ENCODE measurements around the gene CFAP92. TPM values are rescaled to one million over a fixed set of nuclear protein-coding genes. Genes with fewer than 3 reads are reported as not detected.

Gene CFAP92
- total RNA-seq, 2 experiments from 2014 or later: 0.19 to 0.45 TPM

GRCh38 chr3:129034642-129035041 lies 40.8 kb upstream of the CFAP92 start:
- H3K27me3 Mint-ChIP-seq: peaks cover under 1% of the 10 kb centered on the region
- H3K4me1 Mint-ChIP-seq (ENCODE audit: low read depth): peaks cover 16% of the 10 kb centered on the region
- H3K4me1 ChIP-seq (ENCODE audit: insufficient read depth, low read length): peaks cover 22% of the 10 kb centered on the region
- no peaks in the 10 kb centered on the region for H3K36me3 ChIP-seq (ENCODE audit: insufficient read depth, low read length)
- no peak overlapping the region for H3K4me3 ChIP-seq (ENCODE audit: low read length)
- POLR2A ChIA-PET: no interaction called here
- TF ChIP-seq CTCF (IDR thresholded peaks at IDR 0.05): no peak
- H3K9me3 Mint-ChIP-seq: no peaks in the 10 kb centered on the region
- no peak overlapping the region for H3K27ac ChIP-seq (ENCODE audit: low read depth in 1 of 2, low read length in 2 of 2)
- intact Hi-C loops (cut with DNase I, micrococcal nuclease): no loop called here
- H3K36me3 Mint-ChIP-seq (ENCODE audit: low read depth): no peaks in the 10 kb centered on the region
- DNase-seq (no peak), ATAC-seq (ENCODE audit: poor library complexity) (peak; percentile 68)
- peaks cover 0 to 6% of the 10 kb centered on the region in 2 experiments for H3K27me3 ChIP-seq (ENCODE audit: control insufficient read depth in 1 of 2, insufficient read depth in 2 of 2, low read length in 2 of 2)
- H3K9me3 ChIP-seq (ENCODE audit: control insufficient read depth in 1 of 2, insufficient read depth in 1 of 2, low read length in 2 of 2): no peaks in the 10 kb centered on the region
- no peak overlapping the region for H3K27ac Mint-ChIP-seq
- CTCF ChIA-PET: no interaction called here
- no peak overlapping the region for H3K4me3 Mint-ChIP-seq

GRCh38 chr3:129033633-129034321 lies 39.9 kb upstream of the CFAP92 start:
- H3K36me3 ChIP-seq (ENCODE audit: insufficient read depth, low read length): no peaks in the 10 kb centered on the region
- peaks cover 16% of the 10 kb centered on the region for H3K4me1 Mint-ChIP-seq (ENCODE audit: low read depth)
- H3K27me3 Mint-ChIP-seq: no peaks in the 10 kb centered on the region
- ATAC-seq (ENCODE audit: poor library complexity) (no peak), DNase-seq (no peak)
- no peak overlapping the region for H3K27ac Mint-ChIP-seq
- TF ChIP-seq CTCF (IDR thresholded peaks at IDR 0.05): no peak
- POLR2A ChIA-PET: no interaction called here
- CTCF ChIA-PET: no interaction called here
- no peaks in the 10 kb centered on the region for H3K9me3 ChIP-seq (ENCODE audit: control insufficient read depth in 1 of 2, insufficient read depth in 1 of 2, low read length in 2 of 2)
- no peaks in the 10 kb centered on the region for H3K36me3 Mint-ChIP-seq (ENCODE audit: low read depth)
- peaks cover 18% of the 10 kb centered on the region for H3K4me1 ChIP-seq (ENCODE audit: insufficient read depth, low read length)
- intact Hi-C loops (cut with DNase I, micrococcal nuclease): no loop called here
- no peaks in the 10 kb centered on the region for H3K27me3 ChIP-seq (ENCODE audit: control insufficient read depth in 1 of 2, insufficient read depth in 2 of 2, low read length in 2 of 2)
- H3K4me3 ChIP-seq (ENCODE audit: low read length): no peak overlapping the region
- H3K4me3 Mint-ChIP-seq: no peak overlapping the region
- no peaks in the 10 kb centered on the region for H3K9me3 Mint-ChIP-seq
- no peak overlapping the region for H3K27ac ChIP-seq (ENCODE audit: low read depth in 1 of 2, low read length in 2 of 2)

- H3K4me3 Mint-ChIP-seq: no peak overlapping the region
- no peaks in the 10 kb centered on the region for H3K9me3 Mint-ChIP-seq
- H3K4me3 ChIP-seq (ENCODE audit: low read length): no peak overlapping the region
- no peak for ATAC-seq (ENCODE audit: poor library complexity)
- no peaks in the 10 kb centered on the region for H3K9me3 ChIP-seq (ENCODE audit: control insufficient read depth in 1 of 2, insufficient read depth in 1 of 2, low read length in 2 of 2)
- no peaks in the 10 kb centered on the region for H3K36me3 ChIP-seq (ENCODE audit: insufficient read depth, low read length)
- no peak overlapping the region for H3K27ac Mint-ChIP-seq
- no peaks in the 10 kb centered on the region for H3K27me3 Mint-ChIP-seq
- DNase-seq: no peak
- CTCF ChIA-PET: no interaction called here
- H3K4me1 ChIP-seq (ENCODE audit: insufficient read depth, low read length): peaks cover 18% of the 10 kb centered on the region
- intact Hi-C loops (cut with DNase I, micrococcal nuclease): no loop called here
- H3K4me1 Mint-ChIP-seq (ENCODE audit: low read depth): peaks cover 16% of the 10 kb centered on the region
- no peaks in the 10 kb centered on the region for H3K36me3 Mint-ChIP-seq (ENCODE audit: low read depth)
- no peak overlapping the region for H3K27ac ChIP-seq (ENCODE audit: low read depth in 1 of 2, low read length in 2 of 2)
- POLR2A ChIA-PET: no interaction called here
- no peak for TF ChIP-seq CTCF (IDR thresholded peaks at IDR 0.05)
- H3K27me3 ChIP-seq (ENCODE audit: control insufficient read depth in 1 of 2, insufficient read depth in 2 of 2, low read length in 2 of 2): no peaks in the 10 kb centered on the region
Observed at GRCh38 chr3:129033151-129033550, 39.3 kb upstream of the CFAP92 start.
